Ascending aorta (tissue), 2 donors: Measurements from ENCODE around the gene MLXIP. TPM values are rescaled to one million over a fixed set of nuclear protein-coding genes. Genes with fewer than 3 reads are reported as not detected.
"Not testable (repeated sequence)": the region's sequence is repeated elsewhere in the genome, so short reads cannot be mapped to it uniquely, and the experiment has no call there.

Source experiments
- DNase-seq, 2 donors: peaks; one replicate each; pipeline ENCODE4 v3.0.0-alpha.2; 2019; ENCODE audit warnings: low spot score in 2 of 2
- H3K27ac ChIP-seq, 2 donors: fragments of 200-600 bp; sonication (generic); one replicate each; pipeline ENCODE4 v1.5.1; 2016 to 2017; ENCODE audit warnings: mild to moderate bottlenecking in 1 of 2
- H3K27me3 ChIP-seq: fragments of 200-600 bp; sonication (generic); one replicate; pipeline ENCODE4 v1.5.1; 2017
- H3K36me3 ChIP-seq, 2 donors: fragments of 200-600 bp; sonication (generic); one replicate each; pipeline ENCODE4 v1.5.1; 2016
- H3K4me1 ChIP-seq, 2 donors: fragments of 200-600 bp; sonication (generic); one replicate each; pipeline ENCODE4 v1.5.1; 2016 to 2017; ENCODE audit warnings: mild to moderate bottlenecking in 1 of 2
- H3K4me3 ChIP-seq, 2 donors: fragments of 200-600 bp; sonication (generic); one replicate each; pipeline ENCODE4 v1.5.1; 2016 to 2017; ENCODE audit warnings: mild to moderate bottlenecking in 1 of 2
- H3K9me3 ChIP-seq, 2 donors: fragments of 200-600 bp; sonication (generic); one replicate each; pipeline ENCODE4 v1.5.1; 2016
- intact Hi-C: fragments of 100-400 bp; cut with DNase I; formaldehyde crosslinking; loops from one replicate; pipeline ENCODE4 v1.15.1; 2023
- total RNA-seq: library from RNA; depleted of rRNA; stranded (reverse); fragments of >200 nt; gene quantifications from one replicate; pipeline ENCODE4 v1.1.0, GENCODE V29; 2016
- TF ChIP-seq, protein P1 (sequence below), 3 experiments: fragments of 200-600 bp in 2 of 3; fragments of 450-650 bp in 1 of 3; sonication (generic) in 2 of 3; IDR thresholded peaks; one replicate each; pipeline ENCODE4 v1.5.1; 2016 to 2019; ENCODE audit warnings: antibody characterized with exemption in 3 of 3, mild to moderate bottlenecking in 1 of 3, moderate library complexity in 1 of 3

MLXIP gene
- total RNA-seq, 1 donor from 2014 or later = 62.3 TPM

DNA sequence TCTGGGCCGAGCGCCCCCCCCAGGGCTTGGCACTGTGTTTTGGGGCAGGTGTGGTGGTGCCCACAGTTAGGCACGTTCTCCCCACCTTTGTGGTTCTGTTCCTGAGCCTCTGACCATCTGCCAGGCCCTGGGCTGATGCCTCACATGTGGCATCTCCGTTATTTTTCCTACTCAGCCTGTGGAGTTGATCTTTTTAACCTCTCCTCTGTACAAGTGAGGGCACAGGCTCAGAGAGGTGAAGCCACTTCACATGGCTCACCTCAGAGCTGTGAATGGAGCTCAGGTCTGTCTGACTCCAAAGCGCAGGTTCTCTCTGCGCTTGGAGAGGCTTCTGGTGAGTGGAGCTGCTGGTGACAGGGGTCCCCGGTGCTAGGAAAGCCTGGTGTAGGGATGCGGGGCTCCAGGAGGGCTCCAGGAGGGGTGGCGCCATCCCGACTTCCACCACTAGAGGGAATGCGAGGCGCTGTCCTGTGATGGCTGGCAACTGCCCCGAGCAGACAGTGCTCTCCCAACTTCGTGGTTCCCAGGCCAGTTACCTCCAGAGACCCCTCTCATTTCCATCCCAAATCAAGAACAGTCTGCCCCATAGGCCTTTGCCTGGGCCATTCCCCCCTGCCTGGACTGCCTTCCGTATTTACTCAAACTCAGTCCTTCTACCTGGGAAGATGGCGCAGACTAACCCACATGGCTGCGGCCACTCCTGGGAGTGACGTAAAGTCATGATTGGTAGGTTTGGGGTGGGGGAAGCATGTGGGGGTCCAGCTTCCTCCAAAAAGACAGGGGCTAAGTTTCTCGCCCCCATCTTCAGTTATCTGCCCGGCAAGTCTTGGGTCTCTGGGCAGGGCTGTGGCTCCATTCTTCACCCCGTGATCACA, 47.0 kb upstream of the MLXIP start:
- DNase-seq = no peak
- no peak overlapping the region for H3K27ac ChIP-seq
- intact Hi-C loops = no loop called here
- peaks cover 0 to 12% of the 10 kb centered on the region in 2 donors for H3K4me1 ChIP-seq
- no peaks in the 10 kb centered on the region for H3K9me3 ChIP-seq
- no peak overlapping the region for H3K4me3 ChIP-seq
- no peaks in the 10 kb centered on the region for H3K27me3 ChIP-seq
- peaks cover 0 to 9% of the 10 kb centered on the region in 2 donors for H3K36me3 ChIP-seq
- TF ChIP-seq, protein P1, sequence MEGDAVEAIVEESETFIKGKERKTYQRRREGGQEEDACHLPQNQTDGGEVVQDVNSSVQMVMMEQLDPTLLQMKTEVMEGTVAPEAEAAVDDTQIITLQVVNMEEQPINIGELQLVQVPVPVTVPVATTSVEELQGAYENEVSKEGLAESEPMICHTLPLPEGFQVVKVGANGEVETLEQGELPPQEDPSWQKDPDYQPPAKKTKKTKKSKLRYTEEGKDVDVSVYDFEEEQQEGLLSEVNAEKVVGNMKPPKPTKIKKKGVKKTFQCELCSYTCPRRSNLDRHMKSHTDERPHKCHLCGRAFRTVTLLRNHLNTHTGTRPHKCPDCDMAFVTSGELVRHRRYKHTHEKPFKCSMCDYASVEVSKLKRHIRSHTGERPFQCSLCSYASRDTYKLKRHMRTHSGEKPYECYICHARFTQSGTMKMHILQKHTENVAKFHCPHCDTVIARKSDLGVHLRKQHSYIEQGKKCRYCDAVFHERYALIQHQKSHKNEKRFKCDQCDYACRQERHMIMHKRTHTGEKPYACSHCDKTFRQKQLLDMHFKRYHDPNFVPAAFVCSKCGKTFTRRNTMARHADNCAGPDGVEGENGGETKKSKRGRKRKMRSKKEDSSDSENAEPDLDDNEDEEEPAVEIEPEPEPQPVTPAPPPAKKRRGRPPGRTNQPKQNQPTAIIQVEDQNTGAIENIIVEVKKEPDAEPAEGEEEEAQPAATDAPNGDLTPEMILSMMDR (IDR thresholded peaks at IDR 0.05) = peak; percentile 37 to 52 (median 46)

DNA sequence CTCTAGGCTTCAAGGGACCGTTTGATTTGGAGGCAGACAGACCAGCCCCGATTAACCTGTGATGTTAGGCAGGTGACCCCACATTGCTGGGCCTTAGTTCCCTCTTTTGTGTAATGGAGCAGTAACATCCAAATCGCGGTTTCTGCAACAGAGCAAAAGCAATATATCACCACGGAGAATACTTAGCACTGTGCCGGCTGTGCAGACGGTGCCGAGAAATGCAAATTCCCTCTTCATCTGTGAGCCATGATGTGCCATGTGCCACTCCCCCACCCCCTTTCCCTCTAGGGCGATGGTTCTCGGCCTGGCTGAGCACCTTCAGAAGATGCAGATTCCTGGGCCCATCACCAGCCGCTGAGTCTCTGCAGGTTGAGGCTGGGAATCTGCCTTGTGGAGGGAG, 46.0 kb upstream of the MLXIP start:
- Histone ChIP-seq H3K27me3 (no peaks in the 10 kb centered on the region), H3K9me3 (no peaks in the 10 kb centered on the region), H3K36me3 (peaks cover 0 to 19% of the 10 kb centered on the region in 2 donors), H3K4me1 (peaks cover 0 to 12% of the 10 kb centered on the region in 2 donors), H3K27ac (no peak overlapping the region), H3K4me3 (no peak overlapping the region)
- DNase-seq = no peak
- TF ChIP-seq, protein P1 (IDR thresholded peaks at IDR 0.05) = no peak
- intact Hi-C loops = no loop called here

DNA sequence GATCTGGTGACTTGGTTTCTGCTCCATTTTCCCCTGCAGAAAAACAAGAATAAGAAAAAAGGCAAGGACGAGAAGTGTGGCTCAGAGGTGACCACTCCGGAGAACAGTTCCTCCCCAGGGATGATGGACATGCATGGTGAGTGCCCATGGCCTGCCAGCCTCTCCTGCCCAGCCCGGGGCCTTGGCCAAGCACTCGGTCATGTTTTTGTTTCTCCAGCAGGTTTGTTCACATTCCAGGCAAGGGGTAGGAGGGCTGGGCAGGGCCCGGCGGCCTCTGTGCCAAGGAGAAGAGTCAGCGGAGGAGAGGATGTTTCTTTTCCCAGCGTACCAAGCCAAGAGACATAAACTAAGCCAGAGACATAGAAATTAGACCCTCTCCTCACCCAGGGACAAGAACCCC, 43.3 kb upstream of the MLXIP start:
- no peaks in the 10 kb centered on the region for H3K9me3 ChIP-seq
- TF ChIP-seq, protein P1 (IDR thresholded peaks at IDR 0.05) = no peak
- intact Hi-C loops = no loop called here

DNA sequence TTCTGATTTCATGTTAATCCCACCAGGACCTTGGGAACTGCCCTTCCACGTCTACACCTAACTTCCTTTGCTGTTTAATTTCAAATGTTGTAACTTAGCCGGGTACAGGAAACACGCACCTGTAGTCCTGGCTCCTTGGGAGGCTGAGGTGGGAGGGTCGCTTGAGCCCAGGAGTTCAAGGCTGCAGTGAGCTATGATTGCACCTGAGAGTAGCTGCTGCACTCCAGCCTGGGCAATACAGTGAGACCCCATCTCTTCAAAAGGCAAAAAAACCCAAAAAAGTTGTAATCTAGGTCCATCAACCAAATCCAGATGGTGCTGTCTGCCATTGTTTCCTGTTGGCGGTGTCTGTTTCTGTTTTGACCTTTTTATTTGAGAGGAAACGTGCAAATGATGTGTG, 42.4 kb upstream of the MLXIP start:
- intact Hi-C loops = no loop called here
- TF ChIP-seq, protein P1 (IDR thresholded peaks at IDR 0.05) = no peak
- Histone ChIP-seq H3K27ac (no peak overlapping the region), H3K27me3 (no peaks in the 10 kb centered on the region), H3K4me1 (peaks cover 0 to 9% of the 10 kb centered on the region in 2 donors), H3K4me3 (no peak overlapping the region), H3K9me3 (no peaks in the 10 kb centered on the region), H3K36me3 (peaks cover 0 to 30% of the 10 kb centered on the region in 2 donors)
- no peak for DNase-seq

More for the DNA sequence above, 43.3 kb upstream of the MLXIP start:
- Histone ChIP-seq H3K4me1 (peaks cover 0 to 9% of the 10 kb centered on the region in 2 donors), H3K27me3 (no peaks in the 10 kb centered on the region), H3K4me3 (no peak overlapping the region), H3K27ac (peak overlapping the region; percentile 32 to 52), H3K36me3 (peaks cover 0 to 30% of the 10 kb centered on the region in 2 donors)
- DNase-seq = no peak

DNA sequence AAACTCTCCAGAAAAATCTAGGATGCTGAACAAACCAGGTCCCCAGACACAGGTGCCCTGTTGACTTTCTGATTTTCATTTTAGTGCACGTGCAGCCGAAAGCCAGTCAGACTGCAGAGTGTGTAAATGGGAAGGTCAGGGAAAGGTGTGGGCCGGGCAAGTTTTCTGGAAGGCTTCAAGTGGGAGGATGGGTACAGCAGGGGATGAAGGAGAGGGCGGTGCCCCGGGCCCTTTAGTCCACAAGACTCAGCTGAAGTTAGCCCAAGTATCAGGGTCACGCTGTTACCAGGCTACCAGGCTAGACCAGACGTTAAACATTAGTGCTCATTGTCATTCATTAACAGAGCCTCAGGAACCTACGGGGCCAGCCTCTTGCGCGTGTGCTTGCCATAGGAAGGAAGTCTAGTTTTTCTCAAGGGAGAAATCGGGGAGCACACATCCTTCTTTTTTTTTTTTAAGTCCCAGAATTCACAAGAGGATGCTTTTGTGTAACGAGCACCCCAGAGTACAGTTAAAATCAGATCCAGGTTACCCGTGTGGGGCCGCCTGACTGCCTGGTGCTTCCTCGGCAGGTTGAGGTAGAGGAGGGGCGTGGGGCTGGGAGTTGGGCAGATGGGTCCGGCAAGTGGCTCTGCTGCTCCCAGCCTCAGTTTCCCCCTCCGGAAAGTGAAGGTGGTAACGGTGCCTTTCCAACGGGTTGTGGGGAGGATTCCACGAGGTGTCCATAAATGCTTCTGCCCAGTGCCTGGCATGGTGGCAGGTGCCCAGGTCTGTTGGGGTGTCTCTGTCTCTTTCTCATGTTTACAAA, 37.8 kb upstream of the MLXIP start:
- TF ChIP-seq, protein P1 (IDR thresholded peaks at IDR 0.05) = no peak
- intact Hi-C loops = no loop called here
- Histone ChIP-seq H3K9me3 (no peaks in the 10 kb centered on the region), H3K27me3 (no peaks in the 10 kb centered on the region), H3K4me1 (no peaks in the 10 kb centered on the region), H3K36me3 (peaks cover 17 to 50% of the 10 kb centered on the region in 2 donors), H3K4me3 (no peak overlapping the region), H3K27ac (no peak overlapping the region)
- no peak for DNase-seq

DNA sequence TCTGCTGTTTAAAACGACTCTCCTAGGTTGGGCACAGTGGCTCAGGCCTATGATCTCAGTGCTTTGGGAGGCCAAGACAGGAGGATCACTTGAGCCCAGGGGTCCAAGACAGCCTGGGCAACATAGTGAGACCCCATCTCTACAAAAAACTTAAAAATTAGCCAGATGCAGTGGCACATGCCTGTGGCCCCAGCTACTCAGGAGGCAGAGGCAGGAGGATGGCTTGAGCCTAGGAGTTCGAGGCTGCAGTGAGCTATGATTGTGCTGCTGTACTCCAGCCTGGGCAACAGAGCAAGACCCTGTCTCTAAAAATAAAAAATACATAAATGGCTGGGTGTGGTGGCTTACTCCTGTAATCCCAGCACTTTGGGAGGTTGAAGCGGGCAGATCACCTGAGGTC, 37.1 kb upstream of the MLXIP start:
- H3K27ac ChIP-seq, H3K27me3 ChIP-seq, H3K4me3 ChIP-seq, intact Hi-C loops, DNase-seq, H3K9me3 ChIP-seq, H3K4me1 ChIP-seq: not testable (repeated sequence)
- peaks cover 17 to 49% of the 10 kb centered on the region in 2 donors for H3K36me3 ChIP-seq
